Activated naive CD8-positive, alpha-beta T cell (primary cell): ENCODE results near the gene ARHGEF12.

Experiments used
- H3K27ac Mint-ChIP-seq: one replicate; pipeline ENCODE4 v1.8.0; 2021; ENCODE audit warnings: mixed read lengths
- H3K27me3 Mint-ChIP-seq: one replicate; pipeline ENCODE4 v1.8.0; 2021; ENCODE audit warnings: mixed read lengths
- H3K36me3 Mint-ChIP-seq: one replicate; pipeline ENCODE4 v1.8.0; 2021; ENCODE audit warnings: mixed read lengths
- H3K4me1 Mint-ChIP-seq: one replicate; pipeline ENCODE4 v1.8.0; 2021; ENCODE audit warnings: low read depth, mixed read lengths
- H3K4me3 Mint-ChIP-seq: one replicate; pipeline ENCODE4 v1.8.0; 2021; ENCODE audit warnings: mild to moderate bottlenecking, mixed read lengths
- H3K9me3 Mint-ChIP-seq: one replicate; pipeline ENCODE4 v1.8.0; 2021; ENCODE audit warnings: low read depth, mixed read lengths

The ARHGEF12 gene

GRCh38 chr11:120432056-120433018, 96.1 kb downstream of the ARHGEF12 start:
- Mint-ChIP-seq H3K4me3 (peak overlapping the region; percentile 14), H3K27me3 (no peaks in the 10 kb centered on the region), H3K4me1 (peaks cover 17% of the 10 kb centered on the region), H3K27ac (peak overlapping the region; percentile 72), H3K9me3 (no peaks in the 10 kb centered on the region), H3K36me3 (peaks cover 5% of the 10 kb centered on the region)

- H3K4me1 Mint-ChIP-seq, result no peaks in the 10 kb centered on the region
- no peak overlapping the region for H3K4me3 Mint-ChIP-seq
- peaks cover 10% of the 10 kb centered on the region for H3K36me3 Mint-ChIP-seq
- no peak overlapping the region for H3K27ac Mint-ChIP-seq
- H3K9me3 Mint-ChIP-seq, result no peaks in the 10 kb centered on the region
- no peaks in the 10 kb centered on the region for H3K27me3 Mint-ChIP-seq
Observed at GRCh38 chr11:120441592-120441991, 105.4 kb downstream of the ARHGEF12 start.

GRCh38 chr11:120442031-120442430, 105.8 kb downstream of the ARHGEF12 start:
- no peaks in the 10 kb centered on the region for H3K4me1 Mint-ChIP-seq
- H3K27ac Mint-ChIP-seq, result no peak overlapping the region
- H3K4me3 Mint-ChIP-seq, result no peak overlapping the region
- no peaks in the 10 kb centered on the region for H3K9me3 Mint-ChIP-seq
- H3K36me3 Mint-ChIP-seq, result peaks cover 13% of the 10 kb centered on the region
- H3K27me3 Mint-ChIP-seq, result no peaks in the 10 kb centered on the region

- Mint-ChIP-seq H3K9me3 (no peaks in the 10 kb centered on the region), H3K27ac (no peak overlapping the region), H3K4me3 (no peak overlapping the region), H3K4me1 (no peaks in the 10 kb centered on the region), H3K27me3 (no peaks in the 10 kb centered on the region), H3K36me3 (peaks cover 25% of the 10 kb centered on the region)
Observed at GRCh38 chr11:120446802-120447201, 110.6 kb downstream of the ARHGEF12 start.

- peaks cover 33% of the 10 kb centered on the region for H3K36me3 Mint-ChIP-seq
Observed at GRCh38 chr11:120448240-120448639, 112.0 kb downstream of the ARHGEF12 start.

GRCh38 chr11:120455487-120455886, 119.3 kb downstream of the ARHGEF12 start:
- peaks cover 20% of the 10 kb centered on the region for H3K36me3 Mint-ChIP-seq
- H3K27me3 Mint-ChIP-seq, result no peaks in the 10 kb centered on the region
- H3K9me3 Mint-ChIP-seq, result no peaks in the 10 kb centered on the region
- H3K27ac Mint-ChIP-seq, result no peak overlapping the region
- no peak overlapping the region for H3K4me3 Mint-ChIP-seq
- H3K4me1 Mint-ChIP-seq, result no peaks in the 10 kb centered on the region

More at GRCh38 chr11:120448240-120448639, 112.0 kb downstream of the ARHGEF12 start:
- no peak overlapping the region for H3K4me3 Mint-ChIP-seq
- no peaks in the 10 kb centered on the region for H3K9me3 Mint-ChIP-seq
- no peak overlapping the region for H3K27ac Mint-ChIP-seq
- no peaks in the 10 kb centered on the region for H3K27me3 Mint-ChIP-seq
- no peaks in the 10 kb centered on the region for H3K4me1 Mint-ChIP-seq

GRCh38 chr11:120457996-120458395, 121.8 kb downstream of the ARHGEF12 start:
- no peak overlapping the region for H3K27ac Mint-ChIP-seq
- no peaks in the 10 kb centered on the region for H3K9me3 Mint-ChIP-seq
- no peaks in the 10 kb centered on the region for H3K27me3 Mint-ChIP-seq
- H3K36me3 Mint-ChIP-seq, result peaks cover 18% of the 10 kb centered on the region
- H3K4me3 Mint-ChIP-seq, result no peak overlapping the region
- no peaks in the 10 kb centered on the region for H3K4me1 Mint-ChIP-seq

GRCh38 chr11:120462825-120463224, 126.6 kb downstream of the ARHGEF12 start:
- H3K4me3 Mint-ChIP-seq, result no peak overlapping the region
- H3K36me3 Mint-ChIP-seq, result peaks cover 26% of the 10 kb centered on the region
- H3K4me1 Mint-ChIP-seq, result no peaks in the 10 kb centered on the region
- no peak overlapping the region for H3K27ac Mint-ChIP-seq
- no peaks in the 10 kb centered on the region for H3K27me3 Mint-ChIP-seq
- H3K9me3 Mint-ChIP-seq, result no peaks in the 10 kb centered on the region

- H3K27ac Mint-ChIP-seq, result no peak overlapping the region
- H3K4me3 Mint-ChIP-seq, result no peak overlapping the region
- no peaks in the 10 kb centered on the region for H3K4me1 Mint-ChIP-seq
- H3K9me3 Mint-ChIP-seq, result no peaks in the 10 kb centered on the region
- H3K36me3 Mint-ChIP-seq, result peaks cover 22% of the 10 kb centered on the region
- H3K27me3 Mint-ChIP-seq, result no peaks in the 10 kb centered on the region
Observed at GRCh38 chr11:120465921-120466534, 129.8 kb downstream of the ARHGEF12 start.

- H3K4me1 Mint-ChIP-seq, result no peaks in the 10 kb centered on the region
- H3K27me3 Mint-ChIP-seq, result no peaks in the 10 kb centered on the region
- no peaks in the 10 kb centered on the region for H3K9me3 Mint-ChIP-seq
- H3K36me3 Mint-ChIP-seq, result peaks cover 15% of the 10 kb centered on the region
- no peak overlapping the region for H3K27ac Mint-ChIP-seq
- no peak overlapping the region for H3K4me3 Mint-ChIP-seq
Observed at GRCh38 chr11:120467627-120468026, 131.4 kb downstream of the ARHGEF12 start.

GRCh38 chr11:120471131-120471530, 134.9 kb downstream of the ARHGEF12 start:
- H3K9me3 Mint-ChIP-seq, result no peaks in the 10 kb centered on the region
- H3K27ac Mint-ChIP-seq, result no peak overlapping the region
- H3K4me1 Mint-ChIP-seq, result no peaks in the 10 kb centered on the region
- H3K4me3 Mint-ChIP-seq, result no peak overlapping the region
- H3K27me3 Mint-ChIP-seq, result no peaks in the 10 kb centered on the region
- peaks cover 14% of the 10 kb centered on the region for H3K36me3 Mint-ChIP-seq

GRCh38 chr11:120471994-120472393, 135.8 kb downstream of the ARHGEF12 start:
- H3K4me1 Mint-ChIP-seq, result no peaks in the 10 kb centered on the region
- no peaks in the 10 kb centered on the region for H3K9me3 Mint-ChIP-seq
- H3K36me3 Mint-ChIP-seq, result peaks cover 16% of the 10 kb centered on the region
- no peaks in the 10 kb centered on the region for H3K27me3 Mint-ChIP-seq
- no peak overlapping the region for H3K4me3 Mint-ChIP-seq
- no peak overlapping the region for H3K27ac Mint-ChIP-seq

GRCh38 chr11:120473503-120473902, 137.3 kb downstream of the ARHGEF12 start:
- H3K4me1 Mint-ChIP-seq, result no peaks in the 10 kb centered on the region
- no peaks in the 10 kb centered on the region for H3K9me3 Mint-ChIP-seq
- H3K27me3 Mint-ChIP-seq, result no peaks in the 10 kb centered on the region
- H3K27ac Mint-ChIP-seq, result no peak overlapping the region
- peaks cover 15% of the 10 kb centered on the region for H3K36me3 Mint-ChIP-seq
- no peak overlapping the region for H3K4me3 Mint-ChIP-seq

GRCh38 chr11:120482149-120482548, 145.9 kb downstream of the ARHGEF12 start:
- peaks cover 18% of the 10 kb centered on the region for H3K36me3 Mint-ChIP-seq
- no peaks in the 10 kb centered on the region for H3K4me1 Mint-ChIP-seq
- H3K4me3 Mint-ChIP-seq, result no peak overlapping the region
- H3K27me3 Mint-ChIP-seq, result no peaks in the 10 kb centered on the region
- no peak overlapping the region for H3K27ac Mint-ChIP-seq
- no peaks in the 10 kb centered on the region for H3K9me3 Mint-ChIP-seq

GRCh38 chr11:120484722-120485121, 148.5 kb downstream of the ARHGEF12 start:
- Mint-ChIP-seq H3K36me3 (peaks cover 15% of the 10 kb centered on the region), H3K27me3 (no peaks in the 10 kb centered on the region), H3K4me1 (no peaks in the 10 kb centered on the region), H3K9me3 (no peaks in the 10 kb centered on the region), H3K27ac (no peak overlapping the region), H3K4me3 (no peak overlapping the region)
